GM23248 (cell line): Measurements from ENCODE around the gene STK33.

Experiments used
- EZH2 ChIP-seq: fragments of 200-600 bp; sonication (generic); IDR thresholded peaks from 2 replicates; pipeline ENCODE4 v1.6.1; 2018; ENCODE audit warnings: antibody characterized with exemption, mild to moderate bottlenecking; ENCODE audit not compliant: insufficient read depth, poor library complexity, severe bottlenecking
- EZH2phosphoT487 ChIP-seq: fragments of 200-600 bp; sonication (generic); IDR thresholded peaks from 2 replicates; pipeline ENCODE4 v1.6.1; 2018; ENCODE audit warnings: antibody characterized with exemption, moderate library complexity, mild to moderate bottlenecking, low read depth; ENCODE audit not compliant: insufficient read depth

GRCh38 chr11:8345179-8345578 is 248.8 kb downstream of the STK33 start:
- no peak for TF ChIP-seq EZH2
- no peak for TF ChIP-seq EZH2phosphoT487
